Aorta (tissue), 5 donors: ENCODE data around the gene RGS3. TPM values are rescaled to one million over a fixed set of nuclear protein-coding genes. Genes with fewer than 3 reads are reported as not detected.

Source experiments
- ATAC-seq: fragments of 200-7000 bp; cut with Tn5 transposase; one replicate; pipeline ENCODE4 v1.9.1; 2022; ENCODE audit warnings: moderate library complexity; ENCODE audit not compliant: low FRiP score
- DNase-seq, 2 donors: peaks; one replicate each; pipeline ENCODE4 v3.0.0-alpha.2; 2020
- H3K27ac ChIP-seq, 2 donors: one replicate each; pipeline ENCODE4 v1.5.1; 2013; ENCODE audit warnings: low read length in 2 of 2, mild to moderate bottlenecking in 2 of 2, moderate library complexity in 2 of 2, control low read depth in 1 of 2, inconsistent platforms in 1 of 2, low read depth in 1 of 2
- H3K27me3 ChIP-seq, 2 donors: one replicate each; pipeline ENCODE4 v1.6.1; 2013; ENCODE audit warnings: control low read depth in 1 of 2, low read length in 1 of 2, mild to moderate bottlenecking in 1 of 2, moderate library complexity in 1 of 2; ENCODE audit not compliant: insufficient read depth in 2 of 2, control insufficient read depth in 1 of 2
- H3K36me3 ChIP-seq, 2 donors: one replicate each; pipeline ENCODE4 v1.6.1; 2013; ENCODE audit warnings: control low read depth in 1 of 2, low read length in 1 of 2, mild to moderate bottlenecking in 1 of 2; ENCODE audit not compliant: insufficient read depth in 2 of 2, control insufficient read depth in 1 of 2
- H3K4me1 ChIP-seq, 2 donors: one replicate each; pipeline ENCODE4 v1.6.1; 2013; ENCODE audit warnings: low read length in 2 of 2, control low read depth in 1 of 2, mild to moderate bottlenecking in 1 of 2, moderate library complexity in 1 of 2; ENCODE audit not compliant: insufficient read depth in 2 of 2, control insufficient read depth in 1 of 2
- H3K4me3 ChIP-seq, 2 donors: one replicate each; pipeline ENCODE4 v1.5.1; 2013; ENCODE audit warnings: low read length in 2 of 2, control low read depth in 1 of 2, mild to moderate bottlenecking in 1 of 2
- H3K9me3 ChIP-seq: one replicate; pipeline ENCODE4 v1.6.1; 2013; ENCODE audit warnings: mild to moderate bottlenecking, low read length; ENCODE audit not compliant: control insufficient read depth
- WGBS, 2 donors: extraction: QIAGEN DNeasy Blood & Tissue Kit; methylation state at CpG; one replicate each; pipeline ENCODE4 v1.1.7; 2013; 5-methylcytosine and 5-hydroxymethylcytosine counted together
- intact Hi-C, 2 donors: fragments of 100-400 bp; cut with DNase I; formaldehyde crosslinking; loops; one replicate each; pipeline versions ENCODE4 v1.14.2 to v1.15.0; 2022
- polyA plus RNA-seq, 2 donors: library from polyadenylated mRNA; stranded (reverse); fragments of 200-250 nt; gene quantifications; one replicate each; pipeline ENCODE4 v1.2.3, GENCODE V29; 2013
- total RNA-seq, 2 donors: library from RNA; stranded (reverse); fragmentation: NEBNext Ultra II Directional; extraction: Animal tissue kit (Norgen Biotek cat#: 25700); gene quantifications; one replicate each; pipeline ENCODE4 v1.2.1, GENCODE V29; 2021
- donor health status: healthy with polysubstance abuse.
- donor health status: Bipolar disorder and iron deficiency.
- donor health status: DM: no; HTN: no; CAD: no.
- donor health status: DM: no; HTN: no; CAD: no.
- donor health status: DM: yes; HTN: yes; CAD: no.

The RGS3 gene
- total and polyA plus RNA-seq, 4 donors = 74.3 to 161 (median 149) TPM

DNA sequence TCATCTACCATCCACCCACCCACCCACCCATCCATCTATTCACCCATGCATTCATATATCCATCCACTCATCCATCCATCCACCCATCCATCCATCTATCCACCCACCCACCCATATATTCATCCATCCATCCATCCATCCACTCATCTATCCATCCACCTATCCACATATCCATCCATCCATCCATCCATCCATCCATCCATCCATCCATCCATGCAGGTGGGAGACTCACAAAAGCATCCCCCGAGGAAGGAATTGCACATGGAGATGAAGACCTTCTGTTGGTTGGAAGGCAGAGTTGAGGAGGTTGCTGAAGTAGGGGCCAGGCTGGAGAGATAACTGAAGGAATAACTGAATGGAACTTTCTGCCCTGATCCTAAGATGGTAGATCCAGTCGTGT, 126.9 kb downstream of the RGS3 start:
- Histone ChIP-seq H3K4me3 (no peak overlapping the region), H3K4me1 (no peaks in the 10 kb centered on the region), H3K27ac (no peak overlapping the region), H3K36me3 (peaks cover 0 to 3% of the 10 kb centered on the region in 2 donors), H3K27me3 (no peaks in the 10 kb centered on the region), H3K9me3 (no peaks in the 10 kb centered on the region)
- WGBS, 2 donors = 86 to 96% methylated on average over 2 of the region's 2 CpGs
- DNase-seq = no peak
- no peak for ATAC-seq
- intact Hi-C loops = loop anchor here (2.0 to 10.0 kb wide), 4 partner anchors 64 to 316 kb away; partner anchors contain the start of genes ALAD (in 1 of the 2), CDC26 (in 1 of the 2) and PRPF4 (in 1 of the 2)

DNA sequence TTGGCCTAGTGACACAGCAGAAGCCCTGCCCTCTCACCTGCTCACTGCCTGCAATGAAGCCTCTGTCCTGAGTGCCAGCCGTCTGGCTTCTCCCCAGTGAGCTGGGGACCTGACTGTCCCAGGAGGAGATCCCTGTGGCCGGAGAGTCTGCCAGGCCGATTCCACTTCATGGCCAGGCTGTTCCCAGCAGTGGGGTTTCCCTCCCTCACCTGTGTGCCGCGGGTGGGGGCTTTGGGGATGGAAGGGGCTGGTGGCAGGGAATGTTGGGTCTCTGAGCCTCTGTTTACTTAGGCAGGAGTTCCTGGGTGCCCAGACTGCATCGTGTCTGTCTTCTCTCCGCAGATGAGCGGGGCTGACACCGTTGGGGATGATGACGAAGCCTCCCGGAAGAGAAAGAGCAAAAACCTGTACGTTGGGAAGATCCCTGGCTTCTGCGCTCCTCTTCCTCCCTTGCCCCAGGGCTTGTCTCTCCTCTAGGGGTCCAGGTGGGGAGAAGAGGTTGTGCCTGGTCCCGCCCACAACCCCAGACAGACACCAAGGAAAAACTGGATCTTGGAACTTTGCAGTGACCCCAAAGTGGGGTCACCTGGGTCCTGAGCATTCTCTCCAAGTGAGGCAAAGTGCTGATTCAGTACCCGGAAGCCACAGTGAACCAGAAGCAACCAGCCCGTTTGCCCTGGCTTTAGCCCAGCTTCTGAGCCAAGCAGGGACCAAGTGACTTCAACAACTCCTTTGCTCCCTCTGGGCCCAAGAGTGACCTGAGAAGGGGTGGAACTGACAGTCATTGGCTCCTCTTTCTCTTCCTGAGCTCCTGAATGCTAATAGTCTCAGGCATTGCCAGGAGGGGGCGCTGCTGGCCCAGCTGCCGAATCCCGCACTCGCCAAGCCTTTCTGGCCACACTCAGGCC, 127.7 kb downstream of the RGS3 start:
- Histone ChIP-seq H3K27me3 (no peaks in the 10 kb centered on the region), H3K27ac (peak overlapping the region; percentile 15 to 28), H3K9me3 (no peaks in the 10 kb centered on the region), H3K4me3 (no peak overlapping the region), H3K4me1 (no peaks in the 10 kb centered on the region), H3K36me3 (no peaks in the 10 kb centered on the region)
- DNase-seq (peak; percentile 84 to 94), ATAC-seq (peak; percentile 50)
- intact Hi-C loops = loop anchor here (1.0 to 10.0 kb wide), 5 partner anchors 64 to 316 kb away; partner anchors contain the start of genes ALAD (in 1 of the 2), CDC26 (in 1 of the 2) and PRPF4 (in 1 of the 2)
- WGBS, 2 donors = 41 to 43% methylated on average over 20 of the region's 20 CpGs

DNA sequence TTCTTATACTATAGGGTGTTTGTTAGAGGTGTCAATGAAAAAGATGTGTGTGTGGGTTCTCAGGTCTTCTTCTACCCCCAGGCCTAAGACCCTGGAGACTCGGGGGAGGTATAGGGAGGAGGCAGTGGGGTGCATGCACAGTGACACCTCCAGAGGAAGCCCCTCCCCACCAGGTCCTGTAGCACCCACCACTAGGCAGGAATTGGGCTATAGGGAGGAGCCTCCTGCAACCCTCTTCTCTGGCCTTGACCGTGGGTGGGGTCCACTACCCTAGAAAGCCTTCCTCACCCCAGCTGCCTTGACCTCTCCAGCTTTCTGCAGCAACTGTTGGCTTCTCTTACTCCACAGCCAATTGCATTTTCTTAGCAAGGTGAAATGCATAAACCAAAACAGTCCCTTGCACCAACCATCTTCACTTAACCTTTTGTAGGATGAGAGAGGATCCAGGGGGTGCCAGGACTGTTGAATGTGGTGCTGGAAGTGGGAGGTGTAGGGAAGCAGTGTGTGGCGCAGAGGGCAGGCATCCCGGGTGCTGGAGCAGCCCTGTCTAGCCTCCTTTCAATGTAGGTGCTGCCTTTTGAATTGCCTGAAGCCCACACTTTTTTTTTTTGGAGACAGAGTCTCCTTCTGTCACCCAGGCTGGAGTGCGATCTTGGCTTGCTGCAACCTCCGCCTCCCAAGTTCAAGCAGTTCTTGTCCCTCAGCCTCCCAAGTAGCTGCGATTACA, 128.5 kb downstream of the RGS3 start:
- DNase-seq (peak in 1 of 2 donors; percentile 31), ATAC-seq (no peak)
- Histone ChIP-seq H3K9me3 (no peaks in the 10 kb centered on the region), H3K36me3 (peaks cover 0 to 2% of the 10 kb centered on the region in 2 donors), H3K27ac (no peak overlapping the region), H3K4me1 (no peaks in the 10 kb centered on the region), H3K4me3 (no peak overlapping the region), H3K27me3 (no peaks in the 10 kb centered on the region)
- intact Hi-C loops = loop anchor here (1.0 to 10.0 kb wide), 5 partner anchors 63 to 317 kb away; partner anchors contain the start of genes ALAD (in 1 of the 2), CDC26 (in 1 of the 2) and PRPF4 (in 1 of the 2)
- WGBS, 2 donors = 65 to 69% methylated on average over 7 of the region's 7 CpGs

DNA sequence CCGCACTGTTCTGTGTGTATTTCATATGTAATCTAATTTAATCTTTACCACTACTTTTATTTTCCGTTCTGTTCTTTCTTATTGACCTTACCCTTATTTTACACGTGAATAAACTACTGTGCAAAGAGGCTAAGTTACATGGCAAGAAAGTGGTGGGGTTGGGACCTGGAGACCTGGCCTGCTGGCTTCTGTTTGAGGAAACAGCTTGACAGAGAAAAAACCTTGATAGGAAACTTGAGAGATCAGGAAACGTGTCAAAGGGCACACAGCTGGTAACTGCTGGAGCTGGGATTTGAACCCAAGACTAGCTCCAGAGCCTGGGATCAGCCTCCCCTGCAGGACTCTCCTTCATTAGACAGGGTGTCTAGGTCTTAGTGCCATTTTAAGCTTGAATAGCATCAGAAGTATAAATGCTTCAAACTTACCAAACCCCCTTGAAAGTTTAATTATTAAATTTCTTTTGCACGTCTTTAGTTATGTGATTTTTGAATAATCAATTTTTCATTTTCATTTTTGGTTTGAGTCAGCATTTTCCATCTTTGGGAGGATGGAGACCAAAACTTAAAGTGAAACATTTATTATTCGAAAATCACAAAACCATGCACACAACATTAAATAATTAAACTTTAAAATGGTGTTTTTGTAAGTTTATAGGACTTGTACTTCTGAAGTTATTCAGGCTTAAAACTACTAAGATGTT, 129.5 kb downstream of the RGS3 start:
- Histone ChIP-seq H3K4me1 (no peaks in the 10 kb centered on the region), H3K36me3 (peaks cover 0 to 5% of the 10 kb centered on the region in 2 donors), H3K9me3 (no peaks in the 10 kb centered on the region), H3K4me3 (no peak overlapping the region), H3K27me3 (no peaks in the 10 kb centered on the region), H3K27ac (peak overlapping the region in 1 of 2 donors; percentile 85)
- intact Hi-C loops = loop anchor here in 1 of 2 donors (5.0 to 10.0 kb wide), 2 partner anchors 191 to 318 kb away; partner anchors contain the start of genes ALAD, CDC26 and PRPF4
- ATAC-seq (no peak), DNase-seq (no peak)
- WGBS, 2 donors = 48 to 57% methylated on average over 6 of the region's 6 CpGs

DNA sequence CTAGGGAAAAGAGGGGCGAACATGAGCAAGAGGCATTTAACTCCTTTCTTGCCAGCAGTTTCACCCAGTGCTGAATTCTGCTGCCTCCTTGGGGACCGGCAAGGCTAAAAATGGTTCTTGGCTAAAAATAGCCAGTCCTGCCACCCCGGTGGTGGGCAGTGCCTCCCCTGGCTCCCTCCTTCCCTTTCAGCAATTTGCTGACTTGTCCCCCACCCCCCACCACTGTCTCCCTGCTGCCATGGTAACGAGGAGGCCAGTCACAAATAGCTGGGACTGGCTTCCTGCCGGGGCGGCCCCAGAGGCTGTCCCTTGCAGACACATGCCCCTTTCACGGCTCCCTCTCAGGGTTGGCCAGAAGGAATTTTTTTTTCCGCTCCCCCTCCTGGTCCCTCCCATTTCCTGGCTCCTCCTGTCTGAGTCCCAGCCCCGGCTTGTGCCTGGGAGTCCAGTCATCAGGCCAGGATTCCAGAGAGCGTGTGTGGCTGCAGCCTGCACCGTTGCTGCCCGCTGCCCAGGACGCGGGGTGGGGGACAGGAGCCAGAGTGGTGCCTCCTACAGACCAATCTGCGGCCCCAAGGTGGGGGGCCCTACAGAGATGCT, 130.3 kb downstream of the RGS3 start:
- Histone ChIP-seq H3K27me3 (no peaks in the 10 kb centered on the region), H3K36me3 (peaks cover 0 to 5% of the 10 kb centered on the region in 2 donors), H3K9me3 (no peaks in the 10 kb centered on the region), H3K4me3 (peak overlapping the region; percentile 70 to 91), H3K27ac (peak overlapping the region; percentile 64 to 93), H3K4me1 (peaks cover 0 to 2% of the 10 kb centered on the region in 2 donors)
- ATAC-seq (peak; percentile 93), DNase-seq (peak; percentile 97)
- intact Hi-C loops = loop anchor here in 1 of 2 donors (5.0 to 10.0 kb wide), 2 partner anchors 191 to 319 kb away; partner anchors contain the start of genes ALAD, CDC26 and PRPF4
- 4% methylated on average over 15 of the region's 15 CpGs for WGBS, 2 donors

DNA sequence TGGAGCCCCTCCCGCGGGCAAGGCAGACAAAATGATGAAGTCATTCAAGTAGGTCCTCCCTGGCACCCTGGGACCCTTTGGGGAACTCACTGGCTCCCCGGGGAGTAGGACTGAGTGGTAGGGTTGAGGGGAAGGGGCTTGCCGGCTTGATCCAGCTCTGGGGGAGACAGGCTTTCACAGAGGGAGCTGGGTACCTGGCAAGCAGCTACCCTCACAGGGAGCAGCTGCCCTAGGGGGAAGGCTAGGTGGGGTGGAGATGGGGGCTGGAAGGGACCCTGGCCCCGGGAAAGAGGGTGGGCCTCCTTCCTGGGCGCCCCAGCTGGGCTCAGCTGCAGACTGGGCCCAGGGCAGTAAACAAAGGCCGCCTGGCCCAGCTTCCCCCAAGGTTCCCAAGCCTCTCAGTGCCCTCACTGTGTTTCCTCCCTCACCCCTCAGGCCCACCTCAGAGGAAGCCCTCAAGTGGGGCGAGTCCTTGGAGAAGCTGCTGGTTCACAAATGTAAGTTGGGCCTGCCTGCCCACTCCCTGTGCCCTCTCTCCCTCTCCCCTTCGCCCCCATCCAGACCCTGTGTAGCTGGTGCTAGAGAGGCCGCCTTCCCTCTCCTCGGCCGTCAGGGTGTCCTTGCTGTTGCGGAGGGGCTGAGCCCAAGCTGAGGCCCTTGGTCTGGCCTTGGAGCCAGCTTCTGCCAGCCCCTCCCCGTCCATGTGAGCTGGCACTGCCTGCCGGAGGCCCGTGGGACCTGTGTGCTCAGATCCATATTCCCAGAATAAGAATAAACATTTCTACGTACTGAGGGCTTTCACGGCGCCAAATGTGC, 131.2 kb downstream of the RGS3 start:
- H3K27me3 ChIP-seq = no peaks in the 10 kb centered on the region
- intact Hi-C loops = loop anchor here in 1 of 2 donors (5.0 to 10.0 kb wide), 2 partner anchors 192 to 320 kb away; partner anchors contain the start of genes ALAD, CDC26 and PRPF4
- H3K4me1 ChIP-seq = peaks cover 2 to 4% of the 10 kb centered on the region in 2 donors
- peak overlapping the region; percentile 70 to 91 for H3K4me3 ChIP-seq
- no peaks in the 10 kb centered on the region for H3K9me3 ChIP-seq
- H3K27ac ChIP-seq = peak overlapping the region; percentile 64 to 93
- peaks cover 0 to 5% of the 10 kb centered on the region in 2 donors for H3K36me3 ChIP-seq
- 5 to 6% methylated on average over 19 of the region's 19 CpGs for WGBS, 2 donors
- ATAC-seq (peak; percentile 53), DNase-seq (peak; percentile 71 to 84)

DNA sequence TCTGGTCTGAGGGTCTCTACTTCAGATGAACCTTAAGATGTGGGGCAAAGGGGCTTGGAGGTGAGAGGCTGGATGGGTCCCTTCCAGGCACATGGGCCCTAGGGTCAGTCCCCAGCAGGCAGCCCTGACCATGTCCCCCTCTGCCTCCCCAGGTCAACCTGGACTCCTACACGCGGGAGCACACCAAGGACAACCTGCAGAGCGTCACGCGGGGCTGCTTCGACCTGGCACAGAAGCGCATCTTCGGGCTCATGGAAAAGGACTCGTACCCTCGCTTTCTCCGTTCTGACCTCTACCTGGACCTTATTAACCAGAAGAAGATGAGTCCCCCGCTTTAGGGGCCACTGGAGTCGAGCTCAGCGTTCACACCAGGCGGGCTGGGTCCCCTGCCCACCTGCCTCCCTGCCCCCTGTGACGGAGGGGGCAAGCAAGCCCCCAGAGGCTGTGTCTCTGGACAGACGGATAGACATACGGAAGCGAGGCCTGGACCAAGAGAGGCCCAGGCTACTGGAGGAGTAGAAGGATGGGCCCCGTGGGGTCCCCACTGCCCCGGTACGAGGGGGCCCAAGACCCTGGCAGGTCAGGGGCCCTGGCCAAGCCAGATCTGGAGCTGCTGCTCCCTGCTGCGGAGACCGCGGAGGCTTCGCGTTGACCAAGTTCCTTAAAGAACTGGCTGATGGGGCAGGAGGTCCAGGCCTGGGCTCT, 133.2 kb downstream of the RGS3 start:
- H3K27me3 ChIP-seq = no peaks in the 10 kb centered on the region
- intact Hi-C loops = loop anchor here in 1 of 2 donors (10.0 kb wide), 1 partner anchor 322 kb away; the partner anchor contains the start of genes CDC26 and PRPF4
- no peak overlapping the region for H3K4me3 ChIP-seq
- peaks cover 2 to 12% of the 10 kb centered on the region in 2 donors for H3K4me1 ChIP-seq
- 50 to 51% methylated on average over 27 of the region's 27 CpGs for WGBS, 2 donors
- H3K36me3 ChIP-seq = peaks cover 0 to 5% of the 10 kb centered on the region in 2 donors
- no peaks in the 10 kb centered on the region for H3K9me3 ChIP-seq
- ATAC-seq = no peak
- no peak overlapping the region for H3K27ac ChIP-seq
- DNase-seq = no peak
